Aorta (tissue), 5 donors: ENCODE results near the gene VRK1. TPM values are rescaled to one million over a fixed set of nuclear protein-coding genes. Genes with fewer than 3 reads are reported as not detected.

Experiments
- ATAC-seq: fragments of 200-7000 bp; cut with Tn5 transposase; one replicate; pipeline ENCODE4 v1.9.1; 2022; ENCODE audit warnings: moderate library complexity; ENCODE audit not compliant: low FRiP score
- DNase-seq, 2 donors: peaks; one replicate each; pipeline ENCODE4 v3.0.0-alpha.2; 2020
- H3K27ac ChIP-seq, 2 donors: one replicate each; pipeline ENCODE4 v1.5.1; 2013; ENCODE audit warnings: low read length in 2 of 2, mild to moderate bottlenecking in 2 of 2, moderate library complexity in 2 of 2, control low read depth in 1 of 2, inconsistent platforms in 1 of 2, low read depth in 1 of 2
- H3K27me3 ChIP-seq, 2 donors: one replicate each; pipeline ENCODE4 v1.6.1; 2013; ENCODE audit warnings: control low read depth in 1 of 2, low read length in 1 of 2, mild to moderate bottlenecking in 1 of 2, moderate library complexity in 1 of 2; ENCODE audit not compliant: insufficient read depth in 2 of 2, control insufficient read depth in 1 of 2
- H3K36me3 ChIP-seq, 2 donors: one replicate each; pipeline ENCODE4 v1.6.1; 2013; ENCODE audit warnings: control low read depth in 1 of 2, low read length in 1 of 2, mild to moderate bottlenecking in 1 of 2; ENCODE audit not compliant: insufficient read depth in 2 of 2, control insufficient read depth in 1 of 2
- H3K4me1 ChIP-seq, 2 donors: one replicate each; pipeline ENCODE4 v1.6.1; 2013; ENCODE audit warnings: low read length in 2 of 2, control low read depth in 1 of 2, mild to moderate bottlenecking in 1 of 2, moderate library complexity in 1 of 2; ENCODE audit not compliant: insufficient read depth in 2 of 2, control insufficient read depth in 1 of 2
- H3K4me3 ChIP-seq, 2 donors: one replicate each; pipeline ENCODE4 v1.5.1; 2013; ENCODE audit warnings: low read length in 2 of 2, control low read depth in 1 of 2, mild to moderate bottlenecking in 1 of 2
- H3K9me3 ChIP-seq: one replicate; pipeline ENCODE4 v1.6.1; 2013; ENCODE audit warnings: mild to moderate bottlenecking, low read length; ENCODE audit not compliant: control insufficient read depth
- WGBS, 2 donors: extraction: QIAGEN DNeasy Blood & Tissue Kit; methylation state at CpG; one replicate each; pipeline ENCODE4 v1.1.7; 2013; 5-methylcytosine and 5-hydroxymethylcytosine counted together
- intact Hi-C, 2 donors: fragments of 100-400 bp; cut with DNase I; formaldehyde crosslinking; loops; one replicate each; pipeline versions ENCODE4 v1.14.2 to v1.15.0; 2022
- polyA plus RNA-seq, 2 donors: library from polyadenylated mRNA; stranded (reverse); fragments of 200-250 nt; gene quantifications; one replicate each; pipeline ENCODE4 v1.2.3, GENCODE V29; 2013
- total RNA-seq, 2 donors: library from RNA; stranded (reverse); fragmentation: NEBNext Ultra II Directional; extraction: Animal tissue kit (Norgen Biotek cat#: 25700); gene quantifications; one replicate each; pipeline ENCODE4 v1.2.1, GENCODE V29; 2021
- donor health status: healthy with polysubstance abuse.
- donor health status: Bipolar disorder and iron deficiency.
- donor health status: DM: no; HTN: no; CAD: no.
- donor health status: DM: no; HTN: no; CAD: no.
- donor health status: DM: yes; HTN: yes; CAD: no.

VRK1 gene
- total and polyA plus RNA-seq, 4 donors, result 5.8 to 9.4 (median 8.4) TPM

- 64 to 70% methylated on average over 3 of the region's 3 CpGs for WGBS, 2 donors
- ATAC-seq, result no peak
- Histone ChIP-seq H3K27me3 (no peaks in the 10 kb centered on the region), H3K9me3 (no peaks in the 10 kb centered on the region), H3K27ac (no peak overlapping the region), H3K4me3 (no peak overlapping the region), H3K4me1 (no peaks in the 10 kb centered on the region), H3K36me3 (no peaks in the 10 kb centered on the region)
- intact Hi-C loops, result no loop called here
- DNase-seq, result no peak
Observed at GRCh38 chr14:96781371-96781770, 15.8 kb upstream of the VRK1 start.

GRCh38 chr14:96782436-96782835, 14.7 kb upstream of the VRK1 start:
- no peak for ATAC-seq
- DNase-seq, result no peak
- Histone ChIP-seq H3K27me3 (no peaks in the 10 kb centered on the region), H3K4me1 (no peaks in the 10 kb centered on the region), H3K27ac (no peak overlapping the region), H3K36me3 (no peaks in the 10 kb centered on the region), H3K4me3 (no peak overlapping the region), H3K9me3 (no peaks in the 10 kb centered on the region)
- 88 to 89% methylated on average over 8 of the region's 8 CpGs for WGBS, 2 donors
- intact Hi-C loops, result no loop called here

- WGBS, 2 donors, result 69 to 73% methylated on average over 10 of the region's 10 CpGs
- no peaks in the 10 kb centered on the region for H3K4me1 ChIP-seq
- DNase-seq (no peak), ATAC-seq (no peak)
- intact Hi-C loops, result no loop called here
- H3K36me3 ChIP-seq, result no peaks in the 10 kb centered on the region
- no peaks in the 10 kb centered on the region for H3K9me3 ChIP-seq
- no peak overlapping the region for H3K27ac ChIP-seq
- H3K4me3 ChIP-seq, result no peak overlapping the region
- no peaks in the 10 kb centered on the region for H3K27me3 ChIP-seq
Observed at GRCh38 chr14:96783043-96783914, 13.9 kb upstream of the VRK1 start.

- ATAC-seq (no peak), DNase-seq (no peak)
- Histone ChIP-seq H3K4me1 (no peaks in the 10 kb centered on the region), H3K27ac (no peak overlapping the region), H3K9me3 (no peaks in the 10 kb centered on the region), H3K4me3 (no peak overlapping the region), H3K27me3 (no peaks in the 10 kb centered on the region), H3K36me3 (no peaks in the 10 kb centered on the region)
- 85 to 94% methylated on average over 4 of the region's 4 CpGs for WGBS, 2 donors
- intact Hi-C loops, result no loop called here
Observed at GRCh38 chr14:96783915-96784224, 13.3 kb upstream of the VRK1 start.

GRCh38 chr14:96790186-96790585, 7.0 kb upstream of the VRK1 start:
- intact Hi-C loops, result no loop called here
- Histone ChIP-seq H3K9me3 (no peaks in the 10 kb centered on the region), H3K27me3 (no peaks in the 10 kb centered on the region), H3K36me3 (no peaks in the 10 kb centered on the region), H3K27ac (no peak overlapping the region), H3K4me3 (no peak overlapping the region), H3K4me1 (no peaks in the 10 kb centered on the region)
- ATAC-seq (no peak), DNase-seq (no peak)
- 49 to 64% methylated on average over 3 of the region's 3 CpGs for WGBS, 2 donors

GRCh38 chr14:96790706-96791105, 6.5 kb upstream of the VRK1 start:
- Histone ChIP-seq H3K36me3 (no peaks in the 10 kb centered on the region), H3K4me3 (no peak overlapping the region), H3K4me1 (no peaks in the 10 kb centered on the region), H3K27me3 (no peaks in the 10 kb centered on the region), H3K27ac (no peak overlapping the region), H3K9me3 (no peaks in the 10 kb centered on the region)
- ATAC-seq (no peak), DNase-seq (no peak)
- WGBS, 2 donors, result 78 to 88% methylated on average over 1 of the region's 1 CpG
- intact Hi-C loops, result no loop called here

GRCh38 chr14:96792003-96792402, 5.2 kb upstream of the VRK1 start:
- ATAC-seq, result no peak

GRCh38 chr14:96792591-96792990, 4.6 kb upstream of the VRK1 start:
- WGBS, 2 donors, result 14 to 28% methylated on average over 7 of the region's 7 CpGs
- no peak overlapping the region for H3K27ac ChIP-seq
- no peak overlapping the region for H3K4me3 ChIP-seq
- ATAC-seq (no peak), DNase-seq (no peak)
- no peaks in the 10 kb centered on the region for H3K27me3 ChIP-seq
- no peaks in the 10 kb centered on the region for H3K4me1 ChIP-seq
- H3K9me3 ChIP-seq, result no peaks in the 10 kb centered on the region
- no peaks in the 10 kb centered on the region for H3K36me3 ChIP-seq
- intact Hi-C loops, result no loop called here

More at GRCh38 chr14:96792003-96792402, 5.2 kb upstream of the VRK1 start:
- intact Hi-C loops, result no loop called here
- no peak overlapping the region for H3K4me3 ChIP-seq
- no peak overlapping the region for H3K27ac ChIP-seq
- no peaks in the 10 kb centered on the region for H3K36me3 ChIP-seq
- H3K4me1 ChIP-seq, result no peaks in the 10 kb centered on the region
- H3K9me3 ChIP-seq, result no peaks in the 10 kb centered on the region
- WGBS, 2 donors, result 74 to 77% methylated on average over 5 of the region's 5 CpGs
- no peak for DNase-seq
- H3K27me3 ChIP-seq, result no peaks in the 10 kb centered on the region

GRCh38 chr14:96793547-96793946, 3.6 kb upstream of the VRK1 start:
- no peaks in the 10 kb centered on the region for H3K9me3 ChIP-seq
- ATAC-seq (no peak), DNase-seq (no peak)
- H3K4me1 ChIP-seq, result no peaks in the 10 kb centered on the region
- no peak overlapping the region for H3K27ac ChIP-seq
- 55 to 59% methylated on average over 6 of the region's 6 CpGs for WGBS, 2 donors
- no peaks in the 10 kb centered on the region for H3K36me3 ChIP-seq
- H3K27me3 ChIP-seq, result no peaks in the 10 kb centered on the region
- no peak overlapping the region for H3K4me3 ChIP-seq
- intact Hi-C loops, result no loop called here
